HCT116 (cell line): ENCODE data around the gene DUSP16. TPM values are rescaled to one million over a fixed set of nuclear protein-coding genes. Genes with fewer than 3 reads are reported as not detected.

Experiments used
- ATAC-seq: fragments of 200-7000 bp; cut with Tn5 transposase; 2 replicates; pipeline ENCODE4 v1.9.1; 2020; ENCODE audit warnings: mild to moderate bottlenecking, moderate library complexity
- BruUV-seq: library from RNA; stranded (reverse); fragments of 400-500 nt; replicated peaks from 2 replicates; lab custom pipeline; 2021; lab: Mats Ljungman, UMichigan
- CTCF ChIA-PET: fragments of 300-600 bp; sonication (Branson Sonifier 250); formaldehyde crosslinking; loops from one replicate; lab custom pipeline; 2021; ENCODE audit warnings: antibody characterized with exemption; lab: Charles Lee
- POLR2A ChIA-PET: fragments of 300-600, 350-600 bp; sonication (Branson Sonifier 250); formaldehyde crosslinking; loops from one replicate; lab custom pipeline; 2021; ENCODE audit warnings: antibody characterized with exemption; lab: Charles Lee
- RAD21 ChIA-PET, 2 experiments: fragments of 300-600 bp; sonication (Branson Sonifier 250); formaldehyde crosslinking; loops; one replicate each; lab custom pipeline; 2023; ENCODE audit warnings: low total read pairs in 2 of 2; ENCODE audit not compliant: uncharacterized antibody in 2 of 2, unreplicated experiment in 2 of 2, low non-redundant PET in 1 of 2; lab: Charles Lee
- DNase-seq: peaks from one replicate; pipeline ENCODE4 v3.0.0-alpha.2; 2010; ENCODE audit warnings: low read depth, low spot score
- H2AFZ ChIP-seq: fragments of 200-600 bp; shearing (Covaris generic), sonication (generic); 2 replicates; pipeline ENCODE4 v1.6.1; 2017; ENCODE audit warnings: low read depth, mixed run types, mixed read lengths, antibody characterized with exemption, low read length; ENCODE audit not compliant: poor library complexity, severe bottlenecking
- H3K27ac ChIP-seq: 2 replicates; pipeline ENCODE4 v1.5.1; 2012; ENCODE audit warnings: low read depth, low read length
- H3K27me3 ChIP-seq: fragments of 200-600 bp; sonication (generic); 2 replicates; pipeline ENCODE4 v1.6.1; 2016; ENCODE audit warnings: mixed run types, low read length, mixed read lengths; ENCODE audit not compliant: insufficient read depth
- H3K36me3 ChIP-seq, 2 experiments: fragments of 200-500 bp in 1 of 2; fragments of 200-600 bp in 1 of 2; sonication (Bioruptor generic) in 1 of 2; sonication (generic) in 1 of 2; 2 replicates each; pipeline versions ENCODE4 v1.5.1 to v1.6.1; 2014 to 2016; ENCODE audit warnings: low read length in 2 of 2, inconsistent platforms in 1 of 2, mixed read lengths in 1 of 2, mixed run types in 1 of 2; ENCODE audit not compliant: insufficient read depth in 2 of 2, control insufficient read depth in 1 of 2
- H3K4me1 ChIP-seq, 2 experiments: fragments of 200-600 bp in 1 of 2; sonication (generic) in 1 of 2; 2 replicates each; pipeline versions ENCODE4 v1.5.1 to v1.6.1; 2012 to 2017; ENCODE audit warnings: low read length in 2 of 2, inconsistent platforms in 1 of 2, mild to moderate bottlenecking in 1 of 2, mixed read lengths in 1 of 2, mixed run types in 1 of 2, moderate library complexity in 1 of 2; ENCODE audit not compliant: insufficient read depth in 2 of 2, control insufficient read depth in 1 of 2
- H3K4me2 ChIP-seq: fragments of 200-600 bp; sonication (generic); 2 replicates; pipeline ENCODE4 v1.6.1; 2017; ENCODE audit warnings: mixed run types, low read length, mixed read lengths
- H3K4me3 ChIP-seq, 2 experiments: fragments of 200-600 bp in 1 of 2; sonication (generic) in 1 of 2; replicated peaks in 1 of 2; 2 replicates each; pipeline ENCODE4 v1.5.1; 2011 to 2016; ENCODE audit warnings: low read length in 2 of 2, control low read depth in 1 of 2, low read depth in 1 of 2, mild to moderate bottlenecking in 1 of 2, mixed read lengths in 1 of 2, mixed run types in 1 of 2
- H3K79me2 ChIP-seq: fragments of 200-600 bp; sonication (generic); 2 replicates; pipeline ENCODE4 v1.6.1; 2017; ENCODE audit warnings: mild to moderate bottlenecking, mixed run types, low read length, moderate library complexity, mixed read lengths; ENCODE audit not compliant: insufficient read depth
- H3K9ac ChIP-seq: fragments of 200-600 bp; sonication (generic); 2 replicates; pipeline ENCODE4 v1.6.1; 2016; ENCODE audit warnings: low read length, mixed read lengths
- H3K9me2 ChIP-seq: fragments of 200-600 bp; sonication (generic), shearing (Covaris generic); 2 replicates; pipeline ENCODE4 v1.6.1; 2017; ENCODE audit warnings: mixed run types, mild to moderate bottlenecking, moderate library complexity; ENCODE audit not compliant: insufficient read depth
- H3K9me3 ChIP-seq, 2 experiments: fragments of 200-500 bp in 1 of 2; fragments of 200-600 bp in 1 of 2; sonication (Bioruptor generic) in 1 of 2; sonication (generic) in 1 of 2; 2 replicates each; pipeline ENCODE4 v1.6.1; 2014 to 2017; ENCODE audit warnings: low read length in 2 of 2, mixed read lengths in 2 of 2, inconsistent platforms in 1 of 2, low read depth in 1 of 2, mild to moderate bottlenecking in 1 of 2, mixed run types in 1 of 2, moderate library complexity in 1 of 2; ENCODE audit not compliant: control insufficient read depth in 1 of 2, insufficient read depth in 1 of 2
- H4K20me1 ChIP-seq: fragments of 200-600 bp; sonication (generic), shearing (Covaris generic); 2 replicates; pipeline ENCODE4 v1.6.1; 2017; ENCODE audit warnings: mixed run types, mild to moderate bottlenecking, moderate library complexity; ENCODE audit not compliant: insufficient read depth
- CEBPB ChIP-seq: IDR thresholded peaks from 2 replicates; pipeline ENCODE4 v1.6.1; 2012; ENCODE audit warnings: low read depth
- EGR1 ChIP-seq: IDR thresholded peaks from 2 replicates; pipeline ENCODE4 v1.6.1; 2012; ENCODE audit warnings: low read depth
- ELF1 ChIP-seq: IDR thresholded peaks from 2 replicates; pipeline ENCODE4 v1.6.1; 2012; ENCODE audit warnings: low read depth, borderline replicate concordance
- JUND ChIP-seq: IDR thresholded peaks from 2 replicates; pipeline ENCODE4 v1.6.1; 2012
- MAX ChIP-seq: IDR thresholded peaks from 2 replicates; pipeline ENCODE4 v1.6.1; 2012
- POLR2A ChIP-seq: IDR thresholded peaks from 2 replicates; pipeline ENCODE4 v1.7.0; 2011; ENCODE audit warnings: borderline replicate concordance; ENCODE audit not compliant: insufficient read depth, insufficient read length; ENCODE audit errors: extremely low read depth
- RAD21 ChIP-seq: IDR thresholded peaks from 2 replicates; pipeline ENCODE4 v1.6.1; 2012; ENCODE audit warnings: low read depth, mild to moderate bottlenecking
- ZBTB33 ChIP-seq: IDR thresholded peaks from 2 replicates; pipeline ENCODE4 v1.6.1; 2011; ENCODE audit warnings: mild to moderate bottlenecking, low read length, moderate library complexity; ENCODE audit not compliant: insufficient replicate concordance; ENCODE audit errors: extremely low read depth
- ZFX ChIP-seq: fragments of 450-650 bp; IDR thresholded peaks from 2 replicates; pipeline ENCODE4 v1.6.1; 2017
- intact Hi-C: fragments of 100-400 bp; cut with micrococcal nuclease; formaldehyde crosslinking; loops from 2 replicates; pipeline ENCODE4 v1.10.0; 2022
- total RNA-seq: library from RNA; stranded (reverse); gene quantifications from one replicate; pipeline ENCODE4 v1.2.1, GENCODE V29; 2021; ENCODE audit not compliant: unreplicated experiment

The DUSP16 gene
- total RNA-seq, 1 experiment from 2014 or later = 13.4 TPM

DNA sequence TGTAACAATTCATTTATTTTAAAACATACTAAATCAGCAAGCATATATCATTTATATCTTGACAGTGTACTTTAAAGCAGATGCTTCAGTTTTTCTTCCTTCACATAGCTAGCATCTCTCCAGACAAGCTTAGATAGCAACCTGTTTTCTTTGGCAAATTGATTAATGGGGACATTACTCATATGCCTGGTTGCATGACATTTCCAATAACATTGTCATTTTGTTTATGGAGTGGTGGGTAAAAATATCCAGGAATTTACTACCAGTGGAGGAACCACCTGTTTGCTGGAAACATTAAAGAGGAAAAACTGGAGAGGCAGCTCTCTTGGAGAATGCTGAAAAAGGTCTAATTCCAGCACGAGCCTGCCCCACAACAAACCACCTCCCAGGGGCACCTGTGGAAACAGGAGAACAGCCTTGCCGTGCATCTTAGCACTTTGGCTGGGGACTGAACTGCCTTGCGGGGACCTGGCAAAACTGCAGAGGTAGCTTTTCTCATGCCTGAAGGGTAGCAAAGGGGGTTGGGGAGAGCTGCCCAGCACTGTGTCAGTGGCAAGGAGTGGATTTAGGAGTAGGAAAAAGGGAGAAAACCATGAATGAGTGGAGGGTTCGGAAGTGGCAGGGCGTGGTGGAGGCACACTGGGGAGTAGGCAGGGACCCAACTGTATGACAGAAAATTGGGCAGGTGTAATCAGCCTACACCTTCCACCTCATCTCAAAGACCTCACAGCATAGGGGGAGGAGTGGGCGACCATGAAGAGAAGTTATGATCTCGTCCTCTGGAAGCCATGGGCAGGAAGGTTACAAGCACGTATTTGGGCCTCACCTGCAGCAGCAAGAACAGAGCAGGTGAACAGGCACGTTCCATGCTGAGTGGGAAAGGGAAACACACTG, 37.3 kb upstream of the DUSP16 start:
- H3K9ac ChIP-seq = no peak overlapping the region
- no peak for DNase-seq
- no peaks in the 10 kb centered on the region for H3K79me2 ChIP-seq
- H3K9me3 ChIP-seq = no peaks in the 10 kb centered on the region
- ChIA-PET CTCF (no interaction called here), POLR2A (no interaction called here), RAD21 (no interaction called here)
- no peak overlapping the region for H3K27ac ChIP-seq
- H4K20me1 ChIP-seq = no peaks in the 10 kb centered on the region
- no peak for TF ChIP-seq POLR2A
- no peak for TF ChIP-seq CEBPB
- TF ChIP-seq ZFX = no peak
- no peak for TF ChIP-seq ZBTB33
- no peak for TF ChIP-seq ELF1
- TF ChIP-seq RAD21 = no peak
- no peak for TF ChIP-seq EGR1
- no peak for TF ChIP-seq JUND
- TF ChIP-seq MAX = no peak
- H3K9me2 ChIP-seq = no peaks in the 10 kb centered on the region
- no peak overlapping the region for H2AFZ ChIP-seq
- H3K4me3 ChIP-seq = no peak overlapping the region
- H3K4me1 ChIP-seq = no peaks in the 10 kb centered on the region
- H3K27me3 ChIP-seq = no peaks in the 10 kb centered on the region
- intact Hi-C loops = no loop called here
- no TSS peak for BruUV-seq
- no peaks in the 10 kb centered on the region for H3K36me3 ChIP-seq
- H3K4me2 ChIP-seq = no peak overlapping the region
- no peak for ATAC-seq
